KMS-11 (cell line): Measurements from ENCODE around the gene VAV3.

Source experiments
- H2AFZ ChIP-seq: fragments of 200-600 bp; sonication (generic); 2 replicates; pipeline ENCODE4 v1.6.1; 2016; ENCODE audit warnings: antibody characterized with exemption, mixed run types, low read depth
- H3K27ac ChIP-seq: fragments of 200-600 bp; sonication (generic); 2 replicates; pipeline ENCODE4 v1.6.1; 2016; ENCODE audit warnings: mild to moderate bottlenecking, mixed run types
- H3K27me3 ChIP-seq: fragments of 200-600 bp; sonication (generic); 2 replicates; pipeline ENCODE4 v1.6.1; 2017; ENCODE audit warnings: mild to moderate bottlenecking, low read depth, mixed run types, moderate library complexity; ENCODE audit not compliant: insufficient read depth
- H3K36me3 ChIP-seq: fragments of 200-600 bp; sonication (generic); 2 replicates; pipeline ENCODE4 v1.6.1; 2017; ENCODE audit warnings: mild to moderate bottlenecking, mixed run types; ENCODE audit not compliant: insufficient read depth
- H3K4me1 ChIP-seq: fragments of 200-600 bp; sonication (generic); 2 replicates; pipeline ENCODE4 v1.6.1; 2016; ENCODE audit warnings: mild to moderate bottlenecking, low read depth, mixed run types; ENCODE audit not compliant: poor library complexity, severe bottlenecking
- H3K4me2 ChIP-seq: fragments of 200-600 bp; sonication (generic); 2 replicates; pipeline ENCODE4 v1.7.0; 2016; ENCODE audit warnings: mild to moderate bottlenecking, mixed run types
- H3K4me3 ChIP-seq: fragments of 200-600 bp; sonication (generic); IDR thresholded peaks from 2 replicates; pipeline ENCODE4 v1.6.1; 2017; ENCODE audit warnings: low read depth, low read length, mixed read lengths; ENCODE audit not compliant: insufficient read depth
- H3K79me2 ChIP-seq: fragments of 200-600 bp; sonication (generic); 2 replicates; pipeline ENCODE4 v1.6.1; 2016; ENCODE audit warnings: low read depth, mixed run types; ENCODE audit not compliant: insufficient read depth
- H3K9ac ChIP-seq: fragments of 200-600 bp; sonication (generic); 2 replicates; pipeline ENCODE4 v1.6.1; 2016; ENCODE audit warnings: mild to moderate bottlenecking, mixed run types
- H4K20me1 ChIP-seq: fragments of 200-600 bp; sonication (generic); 2 replicates; pipeline ENCODE4 v1.6.1; 2016; ENCODE audit warnings: mild to moderate bottlenecking, mixed run types; ENCODE audit not compliant: insufficient read depth
- CTCF ChIP-seq: fragments of 200-600 bp; sonication (generic); conservative IDR thresholded peaks from 2 replicates; pipeline ENCODE4 v1.6.1; 2017; ENCODE audit warnings: low read depth, mild to moderate bottlenecking, antibody characterized with exemption, low read length, moderate library complexity, mixed read lengths

Gene VAV3

GRCh38 chr1:107972391-107973180 lies 7.6 kb upstream of the VAV3 start:
- no peak for TF ChIP-seq CTCF
- Histone ChIP-seq H3K36me3 (no peaks in the 10 kb centered on the region), H2AFZ (no peak overlapping the region), H3K4me2 (no peak overlapping the region), H4K20me1 (no peaks in the 10 kb centered on the region), H3K4me3 (no peak overlapping the region), H3K4me1 (no peaks in the 10 kb centered on the region), H3K27me3 (no peaks in the 10 kb centered on the region), H3K9ac (no peak overlapping the region), H3K27ac (no peak overlapping the region), H3K79me2 (no peaks in the 10 kb centered on the region)

GRCh38 chr1:107966550-107966949 lies 1.6 kb upstream of the VAV3 start:
- no peak overlapping the region for H3K9ac ChIP-seq
- TF ChIP-seq CTCF, result no peak
- no peaks in the 10 kb centered on the region for H3K27me3 ChIP-seq

GRCh38 chr1:107964336-107965109 lies 457 bp downstream of the VAV3 start:
- Histone ChIP-seq H3K27me3 (no peaks in the 10 kb centered on the region), H3K9ac (no peak overlapping the region), H3K27ac (no peak overlapping the region)

More at GRCh38 chr1:107966550-107966949, 1.6 kb upstream of the VAV3 start:
- Histone ChIP-seq H3K79me2 (no peaks in the 10 kb centered on the region), H3K4me3 (no peak overlapping the region), H2AFZ (no peak overlapping the region), H3K27ac (no peak overlapping the region), H4K20me1 (no peaks in the 10 kb centered on the region), H3K4me1 (peaks cover 15% of the 10 kb centered on the region), H3K4me2 (no peak overlapping the region), H3K36me3 (no peaks in the 10 kb centered on the region)

More at GRCh38 chr1:107964336-107965109, 457 bp downstream of the VAV3 start:
- Histone ChIP-seq H3K79me2 (no peaks in the 10 kb centered on the region), H2AFZ (peak overlapping the region; percentile 75), H4K20me1 (no peaks in the 10 kb centered on the region), H3K4me1 (peaks cover 15% of the 10 kb centered on the region), H3K36me3 (no peaks in the 10 kb centered on the region), H3K4me2 (peak overlapping the region; percentile 94), H3K4me3 (peak overlapping the region; percentile 15)
- TF ChIP-seq CTCF, result no peak
